ENCODE data around the gene OR8K3. TPM values are rescaled to one million over a fixed set of nuclear protein-coding genes. Genes with fewer than 3 reads are reported as not detected.

OR8K3 gene
- not detected for total RNA-seq

GRCh38 chr11:56314844-56315243 is at the start of gene OR8K3:
OR8K3 (plus strand) TSS chr11:56315144; CDS start chr11:56318307, 3,163 bp downstream.
- Histone ChIP-seq H3K9ac (ENCODE audit: low read depth in 2 of 2, low read length in 2 of 2) (no peak within 1 kb of the TSS), H3K4me1 (no peaks in the 10 kb centered on the region), H3K9me3 (no peaks in the 10 kb centered on the region), H3K4me3 (no peak within 1 kb of the TSS), H3K27me3 (no peaks in the 10 kb centered on the region), H3K36me3 (no peaks in the 10 kb centered on the region), H3K27ac (no peak within 1 kb of the TSS)
- intact Hi-C loops (cut with DNase I), result no loop called here
- TF ChIP-seq CTCF (IDR thresholded peaks at IDR 0.05), result no peak
- no peak for DNase-seq

GRCh38 chr11:56271092-56271491 is 43.9 kb upstream of the OR8K3 start:
- no peak for TF ChIP-seq CTCF (IDR thresholded peaks at IDR 0.05)
- Histone ChIP-seq H3K4me3 (no peak overlapping the region), H3K36me3 (no peaks in the 10 kb centered on the region), H3K9me3 (no peaks in the 10 kb centered on the region), H3K27ac (no peak overlapping the region), H3K9ac (ENCODE audit: low read depth in 2 of 2, low read length in 2 of 2) (no peak overlapping the region), H3K27me3 (no peaks in the 10 kb centered on the region), H3K4me1 (no peaks in the 10 kb centered on the region)
- intact Hi-C loops (cut with DNase I), result no loop called here
- no peak for DNase-seq

GRCh38 chr11:56273854-56274253 is 41.1 kb upstream of the OR8K3 start, which contains the start of gene OR5T1:
OR5T1 (plus strand) TSS chr11:56274154; CDS start chr11:56275639, 1,485 bp downstream.
- no peak for TF ChIP-seq CTCF (IDR thresholded peaks at IDR 0.05)
- Histone ChIP-seq H3K9ac (ENCODE audit: low read depth in 2 of 2, low read length in 2 of 2) (no peak within 1 kb of the TSS), H3K27me3 (no peaks in the 10 kb centered on the region), H3K4me1 (no peaks in the 10 kb centered on the region), H3K9me3 (no peaks in the 10 kb centered on the region), H3K27ac (no peak within 1 kb of the TSS), H3K36me3 (no peaks in the 10 kb centered on the region), H3K4me3 (no peak within 1 kb of the TSS)
- intact Hi-C loops (cut with DNase I), result no loop called here
- DNase-seq, result no peak

GRCh38 chr11:56292154-56292553 is 22.8 kb upstream of the OR8K3 start, which contains the start of gene OR8H1:
OR8H1 (minus strand) TSS chr11:56292254; CDS start chr11:56291062, 1,192 bp downstream.
- intact Hi-C loops (cut with DNase I), result no loop called here
- Histone ChIP-seq H3K9me3 (no peaks in the 10 kb centered on the region), H3K27ac (no peak within 1 kb of the TSS), H3K36me3 (no peaks in the 10 kb centered on the region), H3K27me3 (no peaks in the 10 kb centered on the region), H3K4me1 (no peaks in the 10 kb centered on the region), H3K4me3 (no peak within 1 kb of the TSS), H3K9ac (ENCODE audit: low read depth in 2 of 2, low read length in 2 of 2) (no peak within 1 kb of the TSS)
- TF ChIP-seq CTCF (IDR thresholded peaks at IDR 0.05), result no peak
- DNase-seq, result no peak

GRCh38 chr11:56296898-56297297 is 18.0 kb upstream of the OR8K3 start:
- Histone ChIP-seq H3K9me3 (no peaks in the 10 kb centered on the region), H3K27me3 (no peaks in the 10 kb centered on the region), H3K4me1 (no peaks in the 10 kb centered on the region), H3K4me3 (no peak overlapping the region), H3K36me3 (no peaks in the 10 kb centered on the region), H3K9ac (ENCODE audit: low read depth in 2 of 2, low read length in 2 of 2) (no peak overlapping the region), H3K27ac (no peak overlapping the region)
- TF ChIP-seq CTCF (IDR thresholded peaks at IDR 0.05), result no peak
- DNase-seq, result no peak
- intact Hi-C loops (cut with DNase I), result no loop called here
